Breast epithelium (tissue), 3 donors: Measurements from ENCODE around the gene MACROD2.

Source experiments
- CTCF ChIP-seq, 3 donors: fragments of 450-650 bp; IDR thresholded peaks; one replicate each; pipeline ENCODE4 v1.5.1; 2016 to 2017; ENCODE audit warnings: antibody characterized with exemption in 3 of 3, mild to moderate bottlenecking in 3 of 3, moderate library complexity in 3 of 3
- POLR2A ChIP-seq: fragments of 450-650 bp; IDR thresholded peaks from one replicate; pipeline ENCODE4 v1.6.1; 2016; ENCODE audit warnings: antibody characterized with exemption, mild to moderate bottlenecking, moderate library complexity
- POLR2AphosphoS5 ChIP-seq, 3 donors: sonication (generic); formaldehyde crosslinking; IDR thresholded peaks; one replicate each; pipeline ENCODE4 v1.6.1; 2017; ENCODE audit warnings: antibody characterized with exemption in 3 of 3

GRCh38 chr20:15036948-15037347 is 1041.6 kb downstream of the MACROD2 start:
- no peak for TF ChIP-seq CTCF (IDR thresholded peaks at IDR 0.05)
- no peak for TF ChIP-seq POLR2A
- no peak for TF ChIP-seq POLR2AphosphoS5 (IDR thresholded peaks at IDR 0.05)
